ENCODE results near the gene CFD. TPM values are rescaled to one million over a fixed set of nuclear protein-coding genes. Genes with fewer than 3 reads are reported as not detected.
"Not testable (repeated sequence)": the region's sequence is repeated elsewhere in the genome, so short reads cannot be mapped to it uniquely, and the experiment has no call there.

The CFD gene
- total RNA-seq, 2 experiments from 2014 or later: 1.4 to 1.7 TPM

DNA sequence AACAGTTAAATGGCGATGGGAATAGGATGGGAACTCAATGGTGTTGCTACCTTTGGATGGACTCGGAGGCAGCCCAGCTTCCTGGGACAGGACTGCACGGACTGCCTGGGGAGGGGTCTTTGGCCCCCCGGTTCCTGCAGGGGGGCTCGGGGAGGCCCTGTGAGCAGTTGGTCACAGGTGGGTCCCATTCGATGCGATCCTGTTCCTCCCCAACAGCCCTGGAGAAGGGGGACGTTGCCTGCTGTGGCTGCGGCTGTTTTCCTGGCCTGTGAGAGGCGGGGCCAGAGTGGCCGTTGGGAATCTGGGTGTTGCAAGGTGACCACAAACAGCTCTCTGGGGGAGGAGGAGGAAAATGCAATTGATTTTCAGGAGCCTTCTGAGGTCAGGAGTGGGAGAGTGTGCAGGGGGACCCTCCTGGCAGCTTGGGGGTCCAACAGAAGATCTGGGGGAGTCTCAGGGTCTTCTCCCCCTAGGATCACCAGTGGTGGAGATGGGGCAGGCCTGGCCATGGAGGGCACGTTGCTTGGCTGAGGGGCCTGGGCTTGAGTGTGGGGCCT is 35.8 kb upstream of the CFD start:
- ChIA-PET CTCF (no interaction called here), POLR2A (no interaction called here)

DNA sequence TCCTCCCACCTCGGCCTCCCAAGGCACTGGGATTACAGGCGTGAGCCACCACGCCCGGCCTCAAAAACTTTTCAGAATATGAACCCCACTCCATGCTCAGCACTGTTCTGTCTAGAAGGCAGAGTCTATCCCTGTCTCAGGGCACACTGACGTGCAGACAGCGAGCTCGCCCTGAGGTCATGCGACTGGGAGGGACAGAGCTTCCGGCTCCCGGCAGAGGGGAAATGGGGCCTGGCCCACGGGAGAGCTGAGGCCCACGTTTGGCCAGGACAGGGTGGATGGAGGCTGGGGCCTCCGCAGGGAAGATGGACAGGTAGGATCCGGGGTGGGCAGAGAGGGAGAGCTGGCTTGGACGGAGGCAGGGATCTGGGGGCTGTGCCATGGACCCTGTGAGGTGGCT is 34.6 kb upstream of the CFD start:
- ChIA-PET POLR2A (no interaction called here), CTCF (no interaction called here)

DNA sequence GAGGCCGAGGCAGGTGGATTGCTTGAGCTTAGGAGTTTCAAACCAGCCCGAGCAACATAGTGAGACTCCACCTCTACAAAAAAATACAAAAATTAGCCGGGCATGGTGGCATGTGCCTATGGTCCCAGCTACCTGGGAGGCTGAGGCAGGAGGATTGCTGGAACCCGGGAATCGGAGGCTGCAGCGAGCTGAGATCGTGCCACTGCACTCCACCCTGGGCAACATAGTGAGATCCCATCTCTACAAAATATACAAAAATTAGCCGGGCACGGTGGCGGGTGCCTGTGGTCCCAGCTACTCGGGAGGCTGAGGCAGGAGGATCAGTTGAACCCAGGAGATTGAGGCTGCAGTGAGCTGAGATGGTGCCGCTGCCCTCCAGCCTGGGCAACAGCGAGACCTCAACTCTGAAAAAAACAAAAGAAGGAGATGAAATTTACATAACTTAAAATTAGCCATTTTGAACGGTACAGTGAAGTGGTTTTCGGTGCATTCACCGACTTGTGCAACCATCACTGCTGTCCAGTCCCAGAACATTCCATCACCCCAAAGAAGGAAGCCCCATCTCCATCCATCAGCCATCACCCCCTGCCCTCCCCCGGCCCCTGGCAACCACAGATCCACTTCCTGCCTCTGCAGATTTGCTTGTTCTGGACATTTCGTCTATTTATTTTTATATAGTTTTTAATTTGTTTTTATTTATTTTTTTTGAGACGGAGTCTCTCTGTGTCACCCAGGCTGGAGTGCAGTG is 33.4 kb upstream of the CFD start:
- POLR2A ChIA-PET: interaction anchor here (0.7 kb wide), 1 partner anchor 8 kb away, joined by 3 read pairs; no protein-coding TSS in a partner anchor
- CTCF ChIA-PET: no interaction called here

DNA sequence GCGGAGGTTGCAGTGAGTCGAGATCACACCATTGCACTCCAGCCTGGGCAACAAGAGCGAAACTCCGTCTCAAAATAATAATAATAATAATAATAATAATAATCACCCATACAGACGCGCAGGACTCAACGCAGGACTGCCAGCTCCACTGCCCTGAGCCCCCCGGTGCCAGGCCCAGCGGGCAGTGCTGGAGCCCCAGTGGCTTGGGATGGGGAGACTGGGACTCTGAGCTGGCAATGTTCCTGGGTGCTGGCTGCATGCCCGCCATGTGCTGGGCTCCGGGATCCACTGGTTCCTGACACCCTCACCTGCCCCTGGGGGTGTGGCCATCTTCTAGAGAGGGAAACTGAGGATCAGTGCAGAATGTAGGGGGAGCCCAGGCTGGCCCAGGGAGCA is 32.2 kb upstream of the CFD start:
- CTCF ChIA-PET: interaction anchor here (0.5 kb wide), 1 partner anchor 253 kb away, joined by 3 read pairs; no protein-coding TSS in a partner anchor
- POLR2A ChIA-PET: interaction anchor here (0.6 kb wide), 1 partner anchor 100 kb away, joined by 3 read pairs; no protein-coding TSS in a partner anchor

GRCh38 chr19:827710-828321 is 31.6 kb upstream of the CFD start, which contains the start of gene AZU1:
Gene AZU1 (plus strand): TSS chr19:827837. CDS start chr19:827847, 10 bp downstream.
- CTCF ChIA-PET: interaction anchor here (0.5 kb wide), 1 partner anchor 253 kb away, joined by 3 read pairs; no protein-coding TSS in a partner anchor
- POLR2A ChIA-PET: no interaction called here

DNA sequence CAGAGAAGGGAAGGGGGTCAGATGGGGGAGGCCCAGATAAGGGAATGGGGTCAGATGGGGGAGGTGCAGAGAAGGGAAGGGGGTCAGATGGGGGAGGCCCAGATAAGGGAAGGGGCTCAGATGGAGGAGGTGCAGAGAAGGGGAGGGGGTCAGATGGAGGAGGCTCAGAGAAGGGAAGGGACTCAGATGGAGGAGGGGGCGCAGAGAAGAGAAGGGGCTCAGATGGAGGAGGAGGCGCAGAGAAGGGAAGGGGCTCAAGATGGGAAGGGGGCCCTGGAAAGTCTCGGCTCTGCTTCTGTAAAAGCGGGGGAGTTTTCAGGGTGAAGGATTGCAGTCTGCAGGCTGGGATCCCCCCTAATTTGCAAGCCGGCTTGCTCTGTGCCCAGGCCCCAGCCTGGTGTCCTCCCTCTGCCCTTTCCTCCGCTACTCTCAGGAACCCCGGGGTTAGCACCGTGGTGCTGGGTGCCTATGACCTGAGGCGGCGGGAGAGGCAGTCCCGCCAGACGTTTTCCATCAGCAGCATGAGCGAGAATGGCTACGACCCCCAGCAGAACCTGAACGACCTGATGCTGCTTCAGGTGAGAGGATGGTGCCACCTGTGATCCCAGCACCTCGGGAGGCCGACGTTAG is 30.2 kb upstream of the CFD start:
- CTCF ChIA-PET: no interaction called here
- POLR2A ChIA-PET: no interaction called here

- CTCF ChIA-PET: interaction anchor here (0.8 kb wide), 1 partner anchor 61 kb away, joined by 3 read pairs; no protein-coding TSS in a partner anchor
- POLR2A ChIA-PET: no interaction called here
Measured at GRCh38 chr19:831407-832369, 27.8 kb upstream of the CFD start.

DNA sequence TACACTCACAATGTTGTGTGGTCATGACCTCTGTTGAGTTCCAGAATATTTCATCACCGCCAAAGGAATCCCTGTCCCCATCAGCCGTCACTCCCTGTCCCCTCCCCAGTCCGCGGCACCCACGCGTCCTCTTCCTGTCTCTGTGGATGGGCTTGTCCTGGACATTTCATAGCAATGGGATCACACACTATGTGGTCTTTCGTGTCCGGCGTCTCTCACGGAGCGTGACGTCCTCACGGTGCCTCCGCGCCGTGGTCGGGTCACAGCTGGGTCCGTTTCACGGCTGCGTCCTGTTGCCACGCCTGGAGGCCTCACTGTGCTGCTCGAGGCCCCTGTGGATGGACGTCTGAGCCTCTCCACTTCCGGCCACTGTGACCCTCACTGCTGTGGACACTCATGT is 25.2 kb upstream of the CFD start:
- CTCF ChIA-PET: no interaction called here
- POLR2A ChIA-PET: no interaction called here

DNA sequence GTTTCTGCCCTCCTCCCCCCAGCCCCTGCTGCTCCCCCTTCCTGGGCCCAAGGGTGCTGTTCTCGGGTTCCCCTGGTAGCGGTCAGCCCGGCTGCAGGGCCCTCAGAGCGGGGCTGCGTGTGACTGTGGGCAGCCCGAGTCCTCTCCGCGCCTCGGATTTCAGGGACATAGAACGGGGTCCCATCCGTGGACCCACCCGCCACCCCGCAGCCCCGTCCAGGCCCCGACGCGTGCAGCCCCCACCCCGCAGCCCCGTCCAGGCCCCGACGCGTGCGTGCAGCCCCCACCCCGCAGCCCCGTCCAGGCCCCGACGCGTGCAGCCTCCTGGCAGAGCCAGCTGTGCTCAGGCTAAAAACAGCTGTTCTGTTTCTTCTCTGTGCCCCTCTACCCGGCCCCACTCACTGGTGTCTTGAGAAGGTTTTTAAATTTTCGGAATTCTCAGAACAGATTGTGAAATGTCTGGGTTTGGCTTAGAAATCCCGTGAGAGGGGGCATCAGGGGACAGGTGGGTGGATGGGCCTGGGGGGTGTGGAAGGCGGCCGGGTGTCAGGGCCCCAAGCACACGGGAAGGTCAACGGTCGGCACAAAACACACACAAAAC is 24.2 kb upstream of the CFD start:
- CTCF ChIA-PET: no interaction called here

GRCh38 chr19:840519-841206 is 18.8 kb upstream of the CFD start, which contains the start of gene PRTN3:
Gene PRTN3 (plus strand): TSS chr19:840999. CDS start chr19:841009, 10 bp downstream.
- CTCF ChIA-PET: interaction anchor here (0.6 kb wide), 1 partner anchor 207 kb away, joined by 4 read pairs; no protein-coding TSS in a partner anchor
- POLR2A ChIA-PET: no interaction called here

More for the DNA sequence above, 24.2 kb upstream of the CFD start:
- POLR2A ChIA-PET: no interaction called here

GRCh38 chr19:842802-843179 is 16.7 kb upstream of the CFD start:
- POLR2A ChIA-PET: not testable (repeated sequence)
- CTCF ChIA-PET: interaction anchor here (1.1 to 1.7 kb wide), 3 partner anchors 14 to 77 kb away, joined by 3 to 6 read pairs (median 3); no protein-coding TSS in a partner anchor

DNA sequence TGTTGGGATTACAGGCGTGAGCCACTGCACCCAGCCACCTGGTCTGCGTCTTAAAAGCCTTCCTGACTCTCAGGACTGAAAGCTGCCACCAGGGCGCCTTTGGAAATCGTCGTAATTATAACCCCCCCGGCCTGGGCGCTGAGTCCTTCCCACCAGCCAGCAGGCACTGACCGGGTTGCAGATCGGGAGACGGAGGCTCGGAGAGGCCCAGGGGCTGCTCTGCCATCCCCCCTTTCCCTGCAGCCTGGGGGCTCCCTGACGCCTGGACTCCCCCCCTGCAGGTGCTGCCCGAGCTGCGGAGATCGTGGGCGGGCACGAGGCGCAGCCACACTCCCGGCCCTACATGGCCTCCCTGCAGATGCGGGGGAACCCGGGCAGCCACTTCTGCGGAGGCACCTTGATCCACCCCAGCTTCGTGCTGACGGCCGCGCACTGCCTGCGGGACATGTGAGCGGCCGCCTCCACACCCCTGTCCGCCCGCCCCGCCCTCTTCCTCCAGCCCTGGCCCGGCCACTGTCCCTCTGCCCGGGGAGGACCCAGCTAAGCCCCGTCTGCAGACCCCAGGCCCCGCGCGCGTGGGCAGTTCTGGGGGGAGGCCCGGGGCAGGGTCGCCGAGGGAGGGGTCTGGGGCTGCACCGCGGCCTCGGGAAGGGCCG is 16.2 kb upstream of the CFD start:
- CTCF ChIA-PET: interaction anchor here (1.1 to 1.7 kb wide), 3 partner anchors 13 to 76 kb away, joined by 3 to 6 read pairs (median 3); no protein-coding TSS in a partner anchor
- POLR2A ChIA-PET: no interaction called here

DNA sequence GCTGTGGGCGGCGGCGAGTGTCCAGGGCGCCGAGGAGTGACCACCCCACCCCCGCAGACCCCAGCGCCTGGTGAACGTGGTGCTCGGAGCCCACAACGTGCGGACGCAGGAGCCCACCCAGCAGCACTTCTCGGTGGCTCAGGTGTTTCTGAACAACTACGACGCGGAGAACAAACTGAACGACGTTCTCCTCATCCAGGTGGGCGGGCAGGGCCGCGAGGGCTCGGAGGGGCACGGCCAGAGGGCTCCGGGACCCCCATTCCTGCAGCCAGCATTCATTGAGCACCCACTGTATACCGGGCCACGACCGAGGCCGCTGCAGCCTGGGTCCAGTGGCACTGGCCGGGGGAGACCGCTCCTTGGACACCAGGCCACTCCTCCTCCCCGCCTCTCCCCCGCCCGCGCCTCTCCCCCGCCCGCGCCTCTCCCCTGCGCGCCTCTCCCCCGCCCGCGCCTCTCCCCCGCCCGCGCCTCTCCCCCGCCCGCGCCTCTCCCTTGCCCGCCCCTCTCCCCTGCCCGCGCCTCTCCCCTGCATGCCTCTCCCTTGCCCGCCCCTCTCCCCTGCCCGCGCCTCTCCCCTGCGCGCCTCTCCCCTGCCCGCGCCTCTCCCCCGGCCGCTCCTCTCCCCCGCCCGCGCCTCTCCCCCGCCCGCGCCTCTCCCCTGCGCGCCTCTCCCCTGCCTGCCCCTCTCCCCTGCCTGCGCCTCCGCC is 15.5 kb upstream of the CFD start:
- ChIA-PET CTCF (interaction anchor here (1.1 to 1.5 kb wide), 2 partner anchors 12 to 76 kb away, joined by 3 to 6 read pairs; no protein-coding TSS in a partner anchor), POLR2A (no interaction called here)

GRCh38 chr19:844546-844971 is 14.9 kb upstream of the CFD start:
- ChIA-PET POLR2A (no interaction called here), CTCF (no interaction called here)

- ChIA-PET CTCF (interaction anchor here (0.7 kb wide), 1 partner anchor 19 kb away, joined by 5 read pairs; no protein-coding TSS in a partner anchor), POLR2A (no interaction called here)
Measured at GRCh38 chr19:845707-846521, 13.6 kb upstream of the CFD start.

DNA sequence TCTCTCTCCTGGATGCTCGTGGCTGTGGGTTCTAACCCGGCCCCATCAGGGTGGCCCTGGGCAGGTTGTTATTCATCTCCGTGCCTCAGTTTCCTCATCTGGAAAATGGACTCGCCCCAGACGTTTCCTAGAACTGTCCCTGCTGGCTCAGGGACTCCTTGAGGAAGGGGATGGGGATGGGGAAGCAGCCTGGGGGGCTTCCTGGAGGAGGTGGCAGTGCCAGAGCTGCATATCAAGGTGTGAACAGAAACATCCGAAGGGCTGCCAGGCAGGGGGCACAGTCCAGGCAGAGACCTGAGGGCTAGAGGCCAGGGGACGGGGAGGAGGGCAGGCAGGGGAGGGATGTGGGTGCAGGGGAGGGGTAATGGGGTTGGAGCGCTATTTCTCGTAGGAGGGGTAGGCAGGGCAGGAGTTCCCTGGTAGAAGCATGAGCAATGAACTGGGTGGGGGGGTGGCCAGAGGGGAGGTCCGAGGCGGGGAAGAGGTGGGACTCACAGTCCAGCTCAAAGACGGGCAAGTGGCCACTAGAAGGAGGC is 11.0 kb upstream of the CFD start:
- CTCF ChIA-PET: interaction anchor here (1.1 kb wide), 1 partner anchor 74 kb away, joined by 6 read pairs; no protein-coding TSS in a partner anchor
- POLR2A ChIA-PET: no interaction called here

All from activated CD8-positive, alpha-beta memory T cell treated with anti-CD3 and anti-CD28 coated beads for 36 hours (primary cell).